ENCODE measurements around the gene FUT1.

- TF ChIP-seq CTCF (IDR thresholded peaks at IDR 0.05) (no peak), EZH2 (IDR thresholded peaks at IDR 0.05; ENCODE audit: borderline replicate concordance, insufficient read depth, low read depth, low read length, poor library complexity, severe bottlenecking) (no peak)
These were observed 46.5 kb upstream of the FUT1 start for GRCh38 chr19:48798937-48799336.
